Ovary (tissue), 9 donors: ENCODE results near the gene SPAG6. TPM values are rescaled to one million over a fixed set of nuclear protein-coding genes. Genes with fewer than 3 reads are reported as not detected.

Experiments used
- DNase-seq, 5 donors: peaks; one replicate each; pipeline ENCODE4 v3.0.0-alpha.2; 2019 to 2020
- H3K27ac ChIP-seq, 2 donors: fragments of 200-600 bp; one replicate each; pipeline versions ENCODE4 v1.5.1 to v1.8.0; 2019 to 2022
- H3K27me3 ChIP-seq: fragments of 200-600 bp; one replicate; pipeline ENCODE4 v1.8.0; 2022
- H3K36me3 ChIP-seq: fragments of 200-600 bp; sonication (generic); one replicate; pipeline ENCODE4 v1.5.1; 2019
- H3K4me1 ChIP-seq: one replicate; pipeline ENCODE4 v1.8.1; 2013; ENCODE audit warnings: mild to moderate bottlenecking, moderate library complexity; ENCODE audit not compliant: insufficient read depth
- H3K4me3 ChIP-seq: fragments of 200-600 bp; sonication (generic); one replicate; pipeline ENCODE4 v1.5.1; 2017
- H3K9me3 ChIP-seq, 2 donors: fragments of 200-600 bp in 1 of 2; sonication (generic) in 1 of 2; one replicate each; pipeline versions ENCODE4 v1.5.1 to v1.8.1; 2013 to 2019; ENCODE audit warnings: mild to moderate bottlenecking in 1 of 2, moderate library complexity in 1 of 2
- CTCF ChIP-seq, 3 donors: fragments of 450-650 bp in 2 of 3; fragments of 200-600 bp in 1 of 3; IDR thresholded peaks; one replicate each; pipeline versions ENCODE4 v1.5.1 to v1.8.0; 2016 to 2022; ENCODE audit warnings: antibody characterized with exemption in 3 of 3, mild to moderate bottlenecking in 1 of 3
- EP300 ChIP-seq: sonication (generic); formaldehyde crosslinking; IDR thresholded peaks from one replicate; pipeline ENCODE4 v1.6.1; 2017; ENCODE audit warnings: antibody characterized with exemption
- POLR2A ChIP-seq: fragments of 450-650 bp; IDR thresholded peaks from one replicate; pipeline ENCODE4 v1.6.1; 2017; ENCODE audit warnings: antibody characterized with exemption, mild to moderate bottlenecking, moderate library complexity
- WGBS, 3 donors: extraction: QIAGEN DNeasy Blood & Tissue Kit in 1 of 3; methylation state at CpG; one replicate each; pipeline versions ENCODE4 v1.1.5 to v1.1.7; 2013 to 2017; 5-methylcytosine and 5-hydroxymethylcytosine counted together
- intact Hi-C, 4 donors: fragments of 100-400 bp; cut with DNase I; formaldehyde crosslinking; loops; one replicate each; pipeline versions ENCODE4 v1.11.0 to v1.15.1; 2022 to 2023
- polyA plus RNA-seq, 2 donors: library from polyadenylated mRNA; stranded (reverse); fragments of 200-250 nt in 1 of 2; fragments of 350-450 nt in 1 of 2; fragmentation: Illumina TruSeq in 1 of 2; extraction: RNeasy Lipid Tissue Mini Kit (QIAGEN cat#74804) in 1 of 2; gene quantifications; one replicate each; pipeline ENCODE4 v1.2.3, GENCODE V29; 2013 to 2014
- total RNA-seq, 7 donors: library from RNA; depleted of rRNA in 2 of 7; stranded (reverse); fragments of >200 nt in 2 of 7; fragmentation: NEBNext Ultra II Directional in 3 of 7; extraction: Animal tissue kit (Norgen Biotek cat#: 25700) in 3 of 7; gene quantifications; one replicate each; pipeline versions ENCODE4 v1.1.0 to v1.2.4, GENCODE V29; 2016 to 2023
- donor health status: DM: no; HTN: no; CAD: no; lungs with moderate emphysema.
- donor health status: DM: no; HTN: no; CAD: no.
- donor health status: Bipolar disorder and iron deficiency.
- donor health status: DM: yes; HTN: yes; CAD: no.
- donor health status: DM: no; HTN: no; CAD: no.
- donor health status: DM: yes; HTN: yes; CAD: no.

The SPAG6 gene
- total and polyA plus RNA-seq, 9 donors: 0.04 to 22.1 (median 0.67) TPM; not detected in 2

- intact Hi-C loops: no loop called here
- Histone ChIP-seq H3K4me3 (no peak overlapping the region), H3K27ac (no peak overlapping the region), H3K36me3 (no peaks in the 10 kb centered on the region), H3K4me1 (no peaks in the 10 kb centered on the region), H3K27me3 (no peaks in the 10 kb centered on the region), H3K9me3 (no peaks in the 10 kb centered on the region)
- WGBS, 3 donors: 86 to 92% (median 90%) methylated on average over 2 of the region's 2 CpGs
- no peak for DNase-seq
- TF ChIP-seq CTCF (IDR thresholded peaks at IDR 0.05) (no peak), EP300 (no peak), POLR2A (no peak)
Observed at GRCh38 chr10:22447068-22447467, 101.8 kb downstream of the SPAG6 start.

DNA sequence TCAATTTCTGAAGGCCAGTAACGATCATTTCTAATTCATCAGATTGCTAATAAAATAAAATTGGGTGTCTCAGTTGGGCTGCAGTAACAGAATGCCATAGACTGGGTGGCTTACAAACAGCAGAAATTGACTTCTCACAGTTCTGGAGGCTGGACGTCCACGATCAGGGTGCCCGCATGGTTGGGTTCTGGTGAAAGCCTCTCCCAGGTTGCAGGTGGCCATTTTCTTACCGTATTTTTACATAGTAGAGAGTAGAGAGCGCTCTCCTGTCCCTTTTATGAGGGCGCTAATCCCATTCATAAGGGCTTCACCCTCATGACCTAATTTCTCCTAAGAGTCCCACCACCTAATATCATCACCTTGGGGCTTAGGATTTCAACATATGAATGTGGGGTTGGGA lies 106.0 kb downstream of the SPAG6 start:
- intact Hi-C loops: loop anchor here in 1 of 4 donors (5.0 kb wide), 1 partner anchor 224 kb away; no protein-coding TSS in a partner anchor
- H3K4me1 ChIP-seq: no peaks in the 10 kb centered on the region
- no peaks in the 10 kb centered on the region for H3K27me3 ChIP-seq
- no peaks in the 10 kb centered on the region for H3K9me3 ChIP-seq
- WGBS, 3 donors: 94 to 97% (median 94%) methylated on average over 7 of the region's 7 CpGs
- no peak overlapping the region for H3K4me3 ChIP-seq
- TF ChIP-seq EP300 (no peak), CTCF (IDR thresholded peaks at IDR 0.05) (no peak), POLR2A (no peak)
- H3K36me3 ChIP-seq: no peaks in the 10 kb centered on the region
- DNase-seq: no peak
- H3K27ac ChIP-seq: no peak overlapping the region

GRCh38 chr10:22453320-22453719 lies 108.0 kb downstream of the SPAG6 start:
- Histone ChIP-seq H3K36me3 (no peaks in the 10 kb centered on the region), H3K4me1 (no peaks in the 10 kb centered on the region), H3K9me3 (no peaks in the 10 kb centered on the region), H3K27me3 (no peaks in the 10 kb centered on the region), H3K27ac (no peak overlapping the region), H3K4me3 (no peak overlapping the region)
- intact Hi-C loops: loop anchor here in 1 of 4 donors (5.0 kb wide), 1 partner anchor 226 kb away; no protein-coding TSS in a partner anchor
- WGBS, 3 donors: 94 to 96% (median 96%) methylated on average over 8 of the region's 8 CpGs
- no peak for DNase-seq
- no peak for TF ChIP-seq EP300

DNA sequence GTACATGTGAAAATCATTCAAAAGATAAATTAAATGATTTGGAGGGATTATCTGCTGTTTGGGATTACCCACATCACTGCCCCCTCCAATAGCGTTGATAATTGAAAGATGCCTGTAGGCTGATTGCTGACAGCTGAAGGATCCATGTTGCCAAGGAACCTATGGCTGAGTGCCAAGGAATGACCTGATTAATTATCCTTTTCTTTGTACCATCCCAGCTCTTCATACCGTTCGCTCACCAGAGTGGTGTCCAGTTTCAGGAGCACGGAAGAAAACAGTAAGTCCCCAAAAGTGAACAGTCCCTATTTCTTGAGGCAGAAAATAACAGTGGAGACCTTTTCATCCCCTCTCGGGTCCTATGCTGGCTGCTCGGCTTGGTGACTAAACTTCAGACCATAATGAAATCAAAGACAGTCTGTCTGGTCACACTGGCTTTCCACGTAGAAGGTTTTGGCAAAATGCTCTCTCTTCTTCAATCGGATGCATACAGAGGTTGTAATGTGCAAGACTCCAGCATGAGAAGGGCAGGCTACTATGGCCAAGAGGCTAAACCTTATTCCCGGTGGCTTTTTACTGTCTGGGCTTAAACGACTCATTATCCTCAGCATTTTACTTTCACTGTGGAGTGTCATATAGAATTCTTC lies 108.8 kb downstream of the SPAG6 start:
- Histone ChIP-seq H3K4me1 (no peaks in the 10 kb centered on the region), H3K36me3 (no peaks in the 10 kb centered on the region), H3K4me3 (no peak overlapping the region), H3K9me3 (no peaks in the 10 kb centered on the region), H3K27ac (no peak overlapping the region), H3K27me3 (no peaks in the 10 kb centered on the region)
- WGBS, 3 donors: 42 to 53% (median 42%) methylated on average over 10 of the region's 10 CpGs
- no peak for DNase-seq
- no peak for TF ChIP-seq CTCF (IDR thresholded peaks at IDR 0.05)
- no peak for TF ChIP-seq POLR2A
- no peak for TF ChIP-seq EP300
- intact Hi-C loops: loop anchor here in 1 of 4 donors (5.0 kb wide), 1 partner anchor 227 kb away; no protein-coding TSS in a partner anchor

GRCh38 chr10:22454634-22455033 lies 109.3 kb downstream of the SPAG6 start:
- Histone ChIP-seq H3K36me3 (no peaks in the 10 kb centered on the region), H3K4me1 (no peaks in the 10 kb centered on the region), H3K27ac (no peak overlapping the region), H3K27me3 (no peaks in the 10 kb centered on the region), H3K9me3 (no peaks in the 10 kb centered on the region), H3K4me3 (no peak overlapping the region)
- 77 to 88% (median 82%) methylated on average over 1 of the region's 1 CpG for WGBS, 3 donors
- intact Hi-C loops: loop anchor here in 1 of 4 donors (5.0 kb wide), 1 partner anchor 227 kb away; no protein-coding TSS in a partner anchor
- no peak for TF ChIP-seq CTCF (IDR thresholded peaks at IDR 0.05)
- no peak for TF ChIP-seq POLR2A
- TF ChIP-seq EP300: no peak
- DNase-seq: no peak
